Adrenal gland (tissue), 12 donors: ENCODE measurements around the gene CYB561D2. TPM values are rescaled to one million over a fixed set of nuclear protein-coding genes. Genes with fewer than 3 reads are reported as not detected.

Experiments used
- DNase-seq, 7 donors: peaks; one replicate each; pipeline ENCODE4 v3.0.0-alpha.2; 2019 to 2020
- H3K27ac ChIP-seq, 5 donors: fragments of 200-600 bp; sonication (generic) in 4 of 5; 1 replicate in 3 of 5; 2 replicates in 2 of 5; pipeline versions ENCODE4 v1.5.1 to v1.8.0; 2016 to 2020; ENCODE audit warnings: mild to moderate bottlenecking in 1 of 5
- H3K27me3 ChIP-seq: fragments of 200-600 bp; 2 replicates; pipeline ENCODE4 v1.8.0; 2021
- H3K36me3 ChIP-seq, 2 donors: fragments of 200-600 bp; replicated peaks in 1 of 2; 1 replicate in 1 of 2; 2 replicates in 1 of 2; pipeline versions ENCODE4 v1.5.1 to v1.8.0; 2018 to 2022
- H3K4me1 ChIP-seq, 2 donors: fragments of 200-600 bp; replicated peaks in 1 of 2; 1 replicate in 1 of 2; 2 replicates in 1 of 2; pipeline versions ENCODE4 v1.5.1 to v1.8.0; 2018 to 2021
- H3K4me3 ChIP-seq, 4 donors: fragments of 200-600 bp; sonication (generic) in 3 of 4; one replicate each; pipeline ENCODE4 v1.5.1; 2016 to 2018
- H3K9me3 ChIP-seq, 3 donors: fragments of 200-600 bp; sonication (generic) in 1 of 3; replicated peaks in 1 of 3; 1 replicate in 2 of 3; 2 replicates in 1 of 3; pipeline versions ENCODE4 v1.5.1 to v1.8.0; 2016 to 2021
- CTCF ChIP-seq, 6 experiments: fragments of 450-650 bp in 4 of 6; fragments of 200-600 bp in 2 of 6; sonication (generic) in 1 of 6; IDR thresholded peaks; 1 replicate in 5 of 6; 2 replicates in 1 of 6; pipeline versions ENCODE4 v1.5.1 to v1.8.0; 2016 to 2021; ENCODE audit warnings: antibody characterized with exemption in 6 of 6, mild to moderate bottlenecking in 2 of 6, moderate library complexity in 1 of 6
- POLR2A ChIP-seq, 2 donors: fragments of 450-650 bp; IDR thresholded peaks; one replicate each; pipeline ENCODE4 v1.6.1; 2017; ENCODE audit warnings: antibody characterized with exemption in 2 of 2, mild to moderate bottlenecking in 2 of 2, moderate library complexity in 1 of 2
- WGBS, 4 donors: extraction: QIAGEN DNeasy Blood & Tissue Kit in 2 of 4; methylation state at CpG; one replicate each; pipeline versions ENCODE4 v1.1.5 to v1.1.7; 2013 to 2017; 5-methylcytosine and 5-hydroxymethylcytosine counted together
- intact Hi-C, 2 donors: fragments of 100-400 bp; cut with DNase I; formaldehyde crosslinking; loops; one replicate each; pipeline versions ENCODE4 v1.14.1 to v1.15.0; 2022 to 2023
- polyA plus RNA-seq, 3 donors: library from polyadenylated mRNA; stranded (reverse); fragments of 200-250 nt in 2 of 3; fragments of 350-450 nt in 1 of 3; fragmentation: Illumina TruSeq in 1 of 3; extraction: RNeasy Lipid Tissue Mini Kit (QIAGEN cat#74804) in 1 of 3; gene quantifications; one replicate each; pipeline ENCODE4 v1.2.3, GENCODE V29; 2013 to 2014
- total RNA-seq, 9 donors: library from RNA; depleted of rRNA in 4 of 9; stranded (reverse); fragments of >200 nt in 4 of 9; fragments of 120-200 nt in 1 of 9; fragmentation: NEBNext Ultra II Directional in 1 of 9; extraction: Animal tissue kit (Norgen Biotek cat#: 25700) in 1 of 9; gene quantifications; one replicate each; pipeline versions ENCODE4 v1.1.0 to v1.2.4, GENCODE V29; 2013 to 2023
- donor health status: healthy with polysubstance abuse.
- donor health status: Bipolar disorder and iron deficiency.
- donor health status: DM: yes; HTN: yes; CAD: no.
- donor health status: DM: no; HTN: no; CAD: no.
- donor health status: DM: no; HTN: no; CAD: no.
- donor health status: DM: yes; HTN: yes; CAD: no.

CYB561D2 gene
- total and polyA plus RNA-seq, 12 donors: 13.7 to 39.9 (median 27.1) TPM

- DNase-seq: peak; percentile 89 to 94 (median 91)
- Histone ChIP-seq H3K4me1 (peaks cover 44 to 73% of the 10 kb centered on the region in 2 donors), H3K36me3 (peaks cover 0 to 39% of the 10 kb centered on the region in 2 donors)
Measured at GRCh38 chr3:50321336-50322114, 29.1 kb upstream of the CYB561D2 start.

GRCh38 chr3:50322115-50322385 lies 28.6 kb upstream of the CYB561D2 start:
- peaks cover 41 to 71% of the 10 kb centered on the region in 2 donors for H3K4me1 ChIP-seq
- 17 to 39% (median 29%) methylated on average over 4 to 14 of the region's 14 CpGs for WGBS, 4 donors

More at GRCh38 chr3:50321336-50322114, 29.1 kb upstream of the CYB561D2 start:
- no peaks in the 10 kb centered on the region for H3K27me3 ChIP-seq
- 1% methylated on average over 47 to 59 of the region's 59 CpGs; no CpG with 5 or more reads in 1 of the 4 donors for WGBS, 4 donors
- TF ChIP-seq CTCF (IDR thresholded peaks at IDR 0.05): peak; percentile 20 to 66 (median 32)
- peak; percentile 36 to 69 for TF ChIP-seq POLR2A (IDR thresholded peaks at IDR 0.05)
- H3K9me3 ChIP-seq: no peaks in the 10 kb centered on the region
- peak overlapping the region; percentile 83 to 98 (median 94) for H3K27ac ChIP-seq
- peak overlapping the region; percentile 25 to 96 (median 62) for H3K4me3 ChIP-seq
- intact Hi-C loops: loop anchor here in 1 of 2 donors (5.0 kb wide), 1 partner anchor 49 kb away; no protein-coding TSS in a partner anchor

GRCh38 chr3:50322386-50323091 lies 28.1 kb upstream of the CYB561D2 start, which contains the start of gene HYAL2:
Gene HYAL2 (minus strand): TSS chr3:50322745. CDS start chr3:50320489, 2,256 bp downstream.
- H3K36me3 ChIP-seq: peaks cover 0 to 34% of the 10 kb centered on the region in 2 donors
- intact Hi-C loops: loop anchor here in 1 of 2 donors (5.0 kb wide), 1 partner anchor 50 kb away; no protein-coding TSS in a partner anchor
- H3K4me3 ChIP-seq: peak within 1 kb of the TSS; percentile 25 to 96 (median 62)
- H3K4me1 ChIP-seq: peaks cover 41 to 71% of the 10 kb centered on the region in 2 donors
- H3K9me3 ChIP-seq: no peaks in the 10 kb centered on the region
- peak within 1 kb of the TSS; percentile 83 to 98 (median 94) for H3K27ac ChIP-seq
- WGBS, 4 donors: 20 to 28% (median 25%) methylated on average over 18 to 31 of the region's 31 CpGs
- H3K27me3 ChIP-seq: no peaks in the 10 kb centered on the region
- DNase-seq: peak; percentile 70 to 85 (median 73)
- TF ChIP-seq POLR2A (IDR thresholded peaks at IDR 0.05): peak in 1 of 2 donors; percentile 34
- peak in 1 of 6 experiments; percentile 1 for TF ChIP-seq CTCF (IDR thresholded peaks at IDR 0.05)

More at GRCh38 chr3:50322115-50322385, 28.6 kb upstream of the CYB561D2 start:
- TF ChIP-seq POLR2A (IDR thresholded peaks at IDR 0.05) (no peak), CTCF (IDR thresholded peaks at IDR 0.05) (no peak)
- H3K9me3 ChIP-seq: no peaks in the 10 kb centered on the region
- DNase-seq: no peak
- H3K27ac ChIP-seq: peak overlapping the region; percentile 35 to 98 (median 94)
- no peaks in the 10 kb centered on the region for H3K27me3 ChIP-seq
- peak overlapping the region in 2 of 4 donors; percentile 71 to 96 for H3K4me3 ChIP-seq
- intact Hi-C loops: loop anchor here in 1 of 2 donors (5.0 kb wide), 1 partner anchor 50 kb away; no protein-coding TSS in a partner anchor
- peaks cover 0 to 38% of the 10 kb centered on the region in 2 donors for H3K36me3 ChIP-seq
